HepG2 (cell line): ENCODE results near the gene C1QTNF5. TPM values are rescaled to one million over a fixed set of nuclear protein-coding genes. Genes with fewer than 3 reads are reported as not detected.

Source experiments
- CEBPB ChIP-seq: IDR thresholded peaks from 2 replicates; pipeline ENCODE4 v1.6.1; 2011; ENCODE audit warnings: low read depth, low read length, improper control_type of control experiment, borderline replicate concordance
- GTF3A ChIP-seq: sonication (generic); formaldehyde crosslinking; conservative IDR thresholded peaks from 2 replicates; pipeline ENCODE4 v1.4.0; 2020; ENCODE audit warnings: mild to moderate bottlenecking, missing genetic modification reagents
- KMT2B ChIP-seq: IDR thresholded peaks from 2 replicates; pipeline ENCODE4 v1.6.1; 2016; ENCODE audit warnings: missing genetic modification reagents, missing compliant biosample characterization
- NCOA2 ChIP-seq: sonication (generic); formaldehyde crosslinking; IDR thresholded peaks from 2 replicates; pipeline ENCODE4 v1.8.0; 2022; ENCODE audit warnings: inconsistent platforms
- NFKBIZ ChIP-seq: IDR thresholded peaks from 2 replicates; pipeline ENCODE4 v1.6.1; 2018; ENCODE audit warnings: missing genetic modification reagents, missing compliant biosample characterization
- SOX6 ChIP-seq, 2 experiments: fragments of 450-650 bp in 1 of 2; sonication (generic) in 1 of 2; formaldehyde crosslinking in 1 of 2; IDR thresholded peaks; 2 replicates each; pipeline versions ENCODE4 v1.4.0 to v1.6.1; 2017 to 2020; ENCODE audit warnings: antibody characterized with exemption in 1 of 2, mild to moderate bottlenecking in 1 of 2, missing genetic modification reagents in 1 of 2
- TEAD3 ChIP-seq: optimal IDR thresholded peaks from 2 replicates; pipeline ENCODE3; 2016; ENCODE audit warnings: borderline replicate concordance
- ZBTB21 ChIP-seq: sonication (generic); formaldehyde crosslinking; IDR thresholded peaks from 2 replicates; pipeline ENCODE4 v1.4.0; 2020; ENCODE audit warnings: missing genetic modification reagents
- ZMAT3 ChIP-seq: sonication (generic); formaldehyde crosslinking; conservative IDR thresholded peaks from 2 replicates; pipeline ENCODE4 v1.7.0; 2021; ENCODE audit warnings: missing genetic modification reagents
- ZNF160 ChIP-seq: sonication (generic); formaldehyde crosslinking; IDR thresholded peaks from 2 replicates; pipeline ENCODE4 v1.8.0; 2022; ENCODE audit warnings: mild to moderate bottlenecking, inconsistent platforms, missing genetic modification reagents
- ZNF350 ChIP-seq: sonication (generic); formaldehyde crosslinking; IDR thresholded peaks from 2 replicates; pipeline ENCODE4 v1.4.0; 2020; ENCODE audit warnings: mild to moderate bottlenecking, low read depth, missing genetic modification reagents, borderline replicate concordance
- ZNF382 ChIP-seq: sonication (generic); formaldehyde crosslinking; IDR thresholded peaks from 2 replicates; pipeline ENCODE4 v1.5.0; 2020; ENCODE audit warnings: missing genetic modification reagents, mild to moderate bottlenecking, borderline replicate concordance
- ZNF44 ChIP-seq: sonication (generic); formaldehyde crosslinking; IDR thresholded peaks from 2 replicates; pipeline ENCODE4 v1.5.1; 2020; ENCODE audit warnings: mild to moderate bottlenecking, missing genetic modification reagents
- ZNF792 ChIP-seq: IDR thresholded peaks from 2 replicates; pipeline ENCODE4 v1.6.1; 2016
- polyA plus RNA-seq, 8 experiments: library from polyadenylated mRNA; depleted of rRNA in 3 of 8; stranded (reverse) in 7 of 8; unstranded in 1 of 8; fragments of >200 nt; fragmentation: Illumina TruSeq in 4 of 8; extraction: Trizol in 4 of 8; gene quantifications; 2 replicates each; pipeline versions ENCODE4 v1.2.1 to v1.2.3, GENCODE V29; 2011 to 2016; ENCODE audit warnings: low read depth in 4 of 8, missing spikeins in 1 of 8, mixed read lengths in 1 of 8; ENCODE audit not compliant: insufficient read depth in 1 of 8
- total RNA-seq, 5 experiments: library from RNA; depleted of rRNA; stranded (reverse); fragments of >200 nt; fragmentation: Illumina TruSeq; extraction: Trizol; gene quantifications; 2 replicates each; pipeline ENCODE4 v1.2.3, GENCODE V29; 2016; ENCODE audit warnings: low read depth in 1 of 5
- TF ChIP-seq, protein P1 (sequence below): sonication (generic); formaldehyde crosslinking; IDR thresholded peaks from 2 replicates; pipeline ENCODE4 v1.8.0; 2022; ENCODE audit warnings: missing genetic modification reagents, mild to moderate bottlenecking, inconsistent platforms, borderline replicate concordance
- TF ChIP-seq, protein P2 (sequence below): sonication (generic); formaldehyde crosslinking; IDR thresholded peaks from 2 replicates; pipeline ENCODE4 v1.9.0; 2021; ENCODE audit warnings: missing genetic modification reagents, mild to moderate bottlenecking, borderline replicate concordance
- TF ChIP-seq, protein P3 (sequence below): sonication (generic); formaldehyde crosslinking; IDR thresholded peaks from 2 replicates; pipeline ENCODE4 v1.8.1; 2023; ENCODE audit warnings: mild to moderate bottlenecking, missing genetic modification reagents
- TF ChIP-seq, protein P4 (sequence below): sonication (generic); formaldehyde crosslinking; IDR thresholded peaks from 2 replicates; pipeline ENCODE4 v1.8.0; 2022; ENCODE audit warnings: missing genetic modification reagents, low read depth, mild to moderate bottlenecking, borderline replicate concordance
- TF ChIP-seq, protein P5 (sequence below), 2 experiments: sonication (generic) in 1 of 2; formaldehyde crosslinking in 1 of 2; IDR thresholded peaks; 2 replicates each; pipeline versions ENCODE4 v1.5.1 to v1.6.1; 2011 to 2020; ENCODE audit warnings: borderline replicate concordance in 1 of 2, low read depth in 1 of 2, low read length in 1 of 2, mild to moderate bottlenecking in 1 of 2, missing genetic modification reagents in 1 of 2, moderate library complexity in 1 of 2
- TF ChIP-seq, protein P6 (sequence below): sonication (generic); formaldehyde crosslinking; IDR thresholded peaks from 2 replicates; pipeline ENCODE4 v1.5.1; 2020; ENCODE audit warnings: missing genetic modification reagents, mild to moderate bottlenecking, borderline replicate concordance

The C1QTNF5 gene
- total and polyA plus RNA-seq, 2 of the 13 experiments (the other 11 are each of a cell fraction or from before 2014, with no cell fraction given): 0.86 to 1.2 TPM

DNA sequence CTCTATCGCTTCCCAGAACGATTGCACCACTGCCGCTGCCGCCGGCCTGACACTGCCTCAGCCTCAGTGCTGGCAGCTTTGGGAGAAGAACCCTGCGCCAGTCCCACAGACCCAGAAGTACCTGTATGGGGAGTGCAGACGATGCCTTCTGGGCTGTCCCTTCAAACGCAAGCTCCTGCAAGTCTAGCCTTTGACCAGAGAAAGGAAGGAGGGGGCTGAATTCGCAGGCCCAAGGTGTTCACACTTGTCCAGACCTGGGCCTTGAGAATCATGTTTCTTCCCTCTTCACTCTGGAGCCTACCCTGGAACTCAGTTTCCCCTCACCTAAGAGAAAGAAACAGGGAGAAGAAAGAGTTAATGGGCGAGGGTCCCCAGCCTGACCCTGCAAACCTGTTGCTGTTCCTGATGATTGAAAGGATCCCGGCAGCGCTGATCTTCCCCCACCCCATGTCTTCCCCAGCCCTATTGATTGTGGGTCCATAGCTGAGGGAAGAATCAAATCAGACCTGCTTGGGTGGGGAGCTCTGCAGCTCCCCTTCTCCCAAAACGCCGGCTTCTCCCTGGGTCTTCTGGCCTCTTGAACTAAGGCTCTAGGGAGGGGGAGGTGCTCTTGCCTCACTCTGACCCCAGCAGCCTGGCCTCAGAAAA is 23.0 kb downstream of the C1QTNF5 start (continued):
- no peak for TF ChIP-seq TEAD3 (CRISPR knock-in tag)
- TF ChIP-seq, protein P1, sequence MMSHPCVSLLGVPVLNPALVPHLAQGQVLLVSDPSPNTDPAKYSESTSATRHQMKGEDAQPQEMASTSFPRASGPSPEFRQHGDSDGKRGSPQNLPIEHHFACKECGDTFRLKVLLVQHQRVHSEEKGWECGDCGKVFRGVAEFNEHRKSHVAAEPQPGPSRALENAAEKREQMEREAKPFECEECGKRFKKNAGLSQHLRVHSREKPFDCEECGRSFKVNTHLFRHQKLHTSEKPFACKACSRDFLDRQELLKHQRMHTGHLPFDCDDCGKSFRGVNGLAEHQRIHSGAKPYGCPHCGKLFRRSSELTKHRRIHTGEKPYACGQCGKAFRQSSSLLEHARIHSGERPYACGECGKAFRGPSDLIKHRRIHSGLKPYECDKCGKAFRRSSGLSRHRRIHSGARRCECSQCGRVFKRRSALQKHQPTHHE (CRISPR knock-in tag): no peak
- no peak for TF ChIP-seq ZNF44 (CRISPR knock-in tag)
- no peak for TF ChIP-seq ZNF160
- no peak for TF ChIP-seq ZNF792 (CRISPR knock-in tag)
- TF ChIP-seq CEBPB: peak; percentile 58; the same call in 1 of the 2 replicates
- TF ChIP-seq, protein P2, sequence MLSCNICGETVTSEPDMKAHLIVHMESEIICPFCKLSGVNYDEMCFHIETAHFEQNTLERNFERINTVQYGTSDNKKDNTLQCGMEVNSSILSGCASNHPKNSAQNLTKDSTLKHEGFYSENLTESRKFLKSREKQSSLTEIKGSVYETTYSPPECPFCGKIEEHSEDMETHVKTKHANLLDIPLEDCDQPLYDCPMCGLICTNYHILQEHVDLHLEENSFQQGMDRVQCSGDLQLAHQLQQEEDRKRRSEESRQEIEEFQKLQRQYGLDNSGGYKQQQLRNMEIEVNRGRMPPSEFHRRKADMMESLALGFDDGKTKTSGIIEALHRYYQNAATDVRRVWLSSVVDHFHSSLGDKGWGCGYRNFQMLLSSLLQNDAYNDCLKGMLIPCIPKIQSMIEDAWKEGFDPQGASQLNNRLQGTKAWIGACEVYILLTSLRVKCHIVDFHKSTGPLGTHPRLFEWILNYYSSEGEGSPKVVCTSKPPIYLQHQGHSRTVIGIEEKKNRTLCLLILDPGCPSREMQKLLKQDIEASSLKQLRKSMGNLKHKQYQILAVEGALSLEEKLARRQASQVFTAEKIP: no peak
- TF ChIP-seq, protein P3, sequence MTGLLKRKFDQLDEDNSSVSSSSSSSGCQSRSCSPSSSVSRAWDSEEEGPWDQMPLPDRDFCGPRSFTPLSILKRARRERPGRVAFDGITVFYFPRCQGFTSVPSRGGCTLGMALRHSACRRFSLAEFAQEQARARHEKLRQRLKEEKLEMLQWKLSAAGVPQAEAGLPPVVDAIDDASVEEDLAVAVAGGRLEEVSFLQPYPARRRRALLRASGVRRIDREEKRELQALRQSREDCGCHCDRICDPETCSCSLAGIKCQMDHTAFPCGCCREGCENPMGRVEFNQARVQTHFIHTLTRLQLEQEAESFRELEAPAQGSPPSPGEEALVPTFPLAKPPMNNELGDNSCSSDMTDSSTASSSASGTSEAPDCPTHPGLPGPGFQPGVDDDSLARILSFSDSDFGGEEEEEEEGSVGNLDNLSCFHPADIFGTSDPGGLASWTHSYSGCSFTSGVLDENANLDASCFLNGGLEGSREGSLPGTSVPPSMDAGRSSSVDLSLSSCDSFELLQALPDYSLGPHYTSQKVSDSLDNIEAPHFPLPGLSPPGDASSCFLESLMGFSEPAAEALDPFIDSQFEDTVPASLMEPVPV (CRISPR knock-in tag): no peak
- 0 out of 2 replicates have a peak, but pooled peaks have one; percentile 11 for TF ChIP-seq ZNF350 (CRISPR knock-in tag)
- TF ChIP-seq GTF3A (CRISPR knock-in tag): no peak
- TF ChIP-seq, protein P4, sequence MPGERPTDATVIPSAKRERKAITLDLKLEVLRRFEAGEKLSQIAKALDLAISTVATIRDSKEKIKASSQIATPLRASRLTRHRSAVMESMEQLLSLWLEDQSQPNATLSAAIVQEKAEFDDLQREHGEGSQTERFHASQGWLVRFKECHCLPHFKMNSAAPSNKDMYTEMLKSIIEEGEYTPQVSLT: no peak
- TF ChIP-seq, protein P5, sequence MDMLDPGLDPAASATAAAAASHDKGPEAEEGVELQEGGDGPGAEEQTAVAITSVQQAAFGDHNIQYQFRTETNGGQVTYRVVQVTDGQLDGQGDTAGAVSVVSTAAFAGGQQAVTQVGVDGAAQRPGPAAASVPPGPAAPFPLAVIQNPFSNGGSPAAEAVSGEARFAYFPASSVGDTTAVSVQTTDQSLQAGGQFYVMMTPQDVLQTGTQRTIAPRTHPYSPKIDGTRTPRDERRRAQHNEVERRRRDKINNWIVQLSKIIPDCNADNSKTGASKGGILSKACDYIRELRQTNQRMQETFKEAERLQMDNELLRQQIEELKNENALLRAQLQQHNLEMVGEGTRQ (IDR thresholded peaks at IDR 0.05; ENCODE audit: low read depth, low read length): no peak
- TF ChIP-seq, protein P5 (CRISPR knock-in tag; IDR thresholded peaks at IDR 0.05; ENCODE audit: borderline replicate concordance): no peak
- no peak for TF ChIP-seq ZBTB21 (CRISPR knock-in tag)
- TF ChIP-seq NFKBIZ (CRISPR knock-in tag): no peak
- no peak for TF ChIP-seq SOX6 (IDR thresholded peaks at IDR 0.05)
- TF ChIP-seq SOX6 (CRISPR knock-in tag; IDR thresholded peaks at IDR 0.05): no peak
- TF ChIP-seq, protein P6, sequence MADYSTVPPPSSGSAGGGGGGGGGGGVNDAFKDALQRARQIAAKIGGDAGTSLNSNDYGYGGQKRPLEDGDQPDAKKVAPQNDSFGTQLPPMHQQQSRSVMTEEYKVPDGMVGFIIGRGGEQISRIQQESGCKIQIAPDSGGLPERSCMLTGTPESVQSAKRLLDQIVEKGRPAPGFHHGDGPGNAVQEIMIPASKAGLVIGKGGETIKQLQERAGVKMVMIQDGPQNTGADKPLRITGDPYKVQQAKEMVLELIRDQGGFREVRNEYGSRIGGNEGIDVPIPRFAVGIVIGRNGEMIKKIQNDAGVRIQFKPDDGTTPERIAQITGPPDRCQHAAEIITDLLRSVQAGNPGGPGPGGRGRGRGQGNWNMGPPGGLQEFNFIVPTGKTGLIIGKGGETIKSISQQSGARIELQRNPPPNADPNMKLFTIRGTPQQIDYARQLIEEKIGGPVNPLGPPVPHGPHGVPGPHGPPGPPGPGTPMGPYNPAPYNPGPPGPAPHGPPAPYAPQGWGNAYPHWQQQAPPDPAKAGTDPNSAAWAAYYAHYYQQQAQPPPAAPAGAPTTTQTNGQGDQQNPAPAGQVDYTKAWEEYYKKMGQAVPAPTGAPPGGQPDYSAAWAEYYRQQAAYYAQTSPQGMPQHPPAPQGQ (CRISPR knock-in tag): no peak
- TF ChIP-seq ZNF382 (CRISPR knock-in tag): no peak
- TF ChIP-seq NCOA2 (CRISPR knock-in tag): no peak
- TF ChIP-seq KMT2B (CRISPR knock-in tag): no peak
- no peak for TF ChIP-seq ZMAT3
